ENCODE data around the gene ENO4.

ENO4 gene

DNA sequence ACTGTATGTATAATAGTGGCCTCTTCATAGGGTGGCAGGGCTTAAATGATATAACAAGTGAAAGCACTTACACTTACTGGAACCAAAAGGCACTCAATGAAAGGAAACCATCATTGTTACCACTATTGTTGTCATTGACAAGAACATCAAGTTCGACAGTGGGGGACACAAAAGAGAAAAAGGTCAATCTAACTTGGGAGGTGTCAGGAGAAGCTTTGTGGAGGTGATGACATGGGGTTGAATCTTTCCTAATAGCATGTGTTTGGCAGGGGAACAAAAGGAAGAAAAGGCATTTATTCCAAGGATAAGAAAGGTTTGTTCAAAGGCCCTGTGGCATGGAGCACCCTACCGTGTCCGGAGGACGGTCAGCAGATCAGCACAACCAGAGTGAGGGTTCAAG lies 18.2 kb upstream of the ENO4 start:
- DNase-seq = no peak

DNA sequence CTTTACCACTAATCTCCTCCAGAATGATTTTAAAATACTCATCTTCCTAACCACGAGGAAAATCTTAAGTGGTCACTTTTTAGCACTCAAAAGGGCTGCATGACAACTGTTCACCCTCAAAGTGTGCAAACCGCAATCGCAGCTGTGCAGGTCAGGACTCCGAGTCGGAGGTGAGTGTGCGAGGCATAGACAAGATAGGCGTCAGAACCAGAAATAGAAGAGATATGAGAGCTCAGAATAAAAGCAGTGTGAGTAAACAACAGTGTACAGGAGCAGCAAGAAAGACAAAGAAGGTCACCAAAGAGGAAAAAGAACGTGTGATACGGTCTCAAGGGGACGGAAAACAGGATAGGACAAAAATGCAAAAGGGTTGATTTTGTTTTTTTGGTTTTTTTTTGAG lies 17.5 kb upstream of the ENO4 start:
- no peak for DNase-seq

DNA sequence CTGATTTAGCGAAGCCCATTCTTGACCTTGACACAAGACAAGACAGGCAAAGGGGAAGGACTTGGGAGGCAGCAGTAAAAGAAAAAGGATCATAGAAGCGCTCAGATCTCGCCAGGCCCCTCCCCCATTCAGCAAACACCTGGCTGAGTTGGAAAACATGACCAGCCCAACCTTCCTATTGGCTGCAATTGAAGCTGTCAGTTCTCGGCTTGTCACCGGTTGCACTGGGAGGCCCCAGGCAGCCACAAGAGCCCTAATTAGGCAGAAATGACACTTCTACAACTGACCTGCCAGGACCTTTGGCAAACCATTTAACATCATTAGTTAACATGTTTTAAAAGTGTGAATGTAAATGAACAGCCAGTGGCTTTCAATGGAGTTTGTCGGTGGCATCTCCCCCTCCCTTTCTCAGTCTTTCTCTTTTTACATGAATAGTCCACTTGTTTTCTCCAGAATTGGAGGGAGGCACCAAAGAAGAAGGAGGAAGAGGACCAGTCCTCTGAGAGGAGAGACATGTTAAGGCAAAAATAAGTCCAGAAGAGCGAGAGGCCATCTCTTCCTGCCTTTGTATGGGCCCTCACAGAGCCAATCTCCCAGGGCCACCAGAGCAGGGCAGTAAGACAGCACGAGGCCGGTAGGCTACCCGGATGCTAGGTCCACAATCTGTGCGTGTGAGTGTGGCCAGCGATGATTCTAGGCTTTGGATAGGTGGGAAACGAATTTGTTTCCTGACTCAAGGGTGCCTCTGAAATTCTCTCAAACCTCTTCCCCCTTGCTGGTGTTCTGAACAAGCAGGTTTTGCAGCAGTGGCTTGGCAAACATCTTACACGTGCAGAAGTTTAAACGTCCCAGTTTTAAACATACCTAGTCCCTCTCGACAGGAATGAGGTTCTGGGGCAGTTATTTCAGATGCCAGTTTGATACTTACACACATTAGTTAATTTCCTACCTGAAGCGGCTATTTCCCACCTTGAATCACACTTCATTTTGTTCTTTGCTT lies 15.0 kb upstream of the ENO4 start:
- DNase-seq = no peak

DNA sequence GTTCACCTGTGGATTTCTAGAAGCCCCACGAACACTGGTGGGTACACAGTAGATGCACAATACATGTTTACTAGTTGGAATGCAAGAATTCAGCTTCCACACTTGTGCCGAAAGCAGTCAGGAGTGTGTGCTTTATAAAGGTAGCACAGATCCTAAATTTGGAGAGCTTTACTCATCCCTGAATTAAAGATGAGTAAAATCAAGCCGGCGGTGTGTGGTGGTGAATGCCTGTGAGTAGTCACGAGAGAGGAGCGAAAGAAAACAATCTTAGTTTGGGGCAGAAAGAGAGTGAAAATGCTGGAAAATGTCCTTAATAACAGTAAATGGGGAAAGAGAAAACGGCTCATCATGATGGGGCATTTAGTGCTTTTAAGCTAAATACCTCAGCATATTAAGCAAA lies 13.6 kb upstream of the ENO4 start:
- DNase-seq = no peak

DNA sequence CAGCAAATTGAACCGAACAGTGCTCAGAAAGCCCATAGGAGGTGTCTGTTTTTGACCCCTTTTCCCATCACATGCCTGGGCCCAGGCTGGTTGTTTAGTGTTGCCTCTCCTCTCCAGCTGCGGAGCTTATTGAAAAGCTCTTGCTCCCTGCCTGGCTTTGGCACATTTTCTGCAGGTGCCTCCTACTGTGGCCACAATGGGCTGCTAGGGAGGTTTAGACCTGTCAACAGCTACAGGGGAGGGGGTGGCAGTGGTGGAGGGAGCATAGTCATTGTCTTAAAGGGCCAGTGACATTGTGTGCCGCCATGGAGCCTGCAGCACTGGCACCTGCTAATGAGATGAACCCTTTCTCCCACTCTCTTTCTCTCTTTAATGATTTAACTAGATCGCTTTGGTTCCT lies 13.2 kb upstream of the ENO4 start:
- DNase-seq = no peak

DNA sequence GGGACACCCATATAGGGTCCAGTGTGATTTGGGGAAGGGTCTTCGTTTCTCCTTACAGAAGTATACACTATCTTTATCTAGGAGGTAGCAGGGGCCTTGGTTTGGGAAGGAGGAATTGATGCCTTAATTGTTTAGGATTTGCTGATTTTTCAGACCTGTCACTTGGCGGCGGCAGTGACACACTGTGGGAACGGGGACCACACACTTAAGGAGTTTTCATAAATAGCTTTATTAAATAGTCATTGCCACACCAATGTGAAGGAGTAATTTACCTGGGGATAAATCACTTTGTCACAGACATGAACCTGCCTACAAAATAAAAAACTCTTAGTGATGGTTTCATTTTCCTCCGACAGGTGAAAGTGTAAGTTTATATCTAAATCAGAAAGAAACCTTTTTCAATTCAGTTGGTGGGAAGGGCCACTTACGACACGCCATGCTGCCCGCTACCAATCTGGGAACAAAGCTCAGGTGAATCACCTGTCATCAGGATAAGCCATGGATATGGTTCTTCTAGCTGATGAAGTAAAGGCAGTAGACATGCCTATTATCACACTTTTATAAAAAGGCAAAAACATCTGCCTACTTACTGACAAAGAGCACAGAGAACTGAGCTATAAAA lies 12.3 kb upstream of the ENO4 start:
- no peak for DNase-seq

DNA sequence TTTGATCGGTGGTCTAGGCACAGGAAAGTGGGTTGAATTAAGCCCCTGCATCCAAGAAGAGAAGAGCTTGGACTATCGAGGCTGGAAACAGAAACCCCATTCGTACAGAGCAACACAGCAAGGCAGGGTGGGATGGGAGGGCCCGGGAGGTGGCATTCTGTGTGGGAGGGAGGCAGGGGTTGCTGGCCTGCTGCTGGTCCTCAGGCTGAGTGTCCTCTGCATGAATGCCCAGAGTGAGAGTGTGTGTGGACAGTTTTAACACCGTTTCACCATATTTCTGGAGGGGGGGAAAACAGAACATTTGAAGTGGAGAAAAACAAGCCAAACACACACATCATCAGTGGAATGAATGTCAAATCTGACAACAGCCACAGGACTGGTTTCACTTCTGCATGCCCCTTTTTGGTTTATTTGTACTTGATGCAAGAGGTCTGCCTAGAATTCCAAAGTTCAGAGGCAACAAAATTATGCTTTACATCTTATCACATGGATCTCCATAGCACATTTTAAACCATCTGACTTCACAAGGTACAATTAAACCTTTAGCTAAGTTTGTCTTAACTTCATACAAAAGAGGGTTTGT lies 11.1 kb upstream of the ENO4 start:
- DNase-seq = no peak

DNA sequence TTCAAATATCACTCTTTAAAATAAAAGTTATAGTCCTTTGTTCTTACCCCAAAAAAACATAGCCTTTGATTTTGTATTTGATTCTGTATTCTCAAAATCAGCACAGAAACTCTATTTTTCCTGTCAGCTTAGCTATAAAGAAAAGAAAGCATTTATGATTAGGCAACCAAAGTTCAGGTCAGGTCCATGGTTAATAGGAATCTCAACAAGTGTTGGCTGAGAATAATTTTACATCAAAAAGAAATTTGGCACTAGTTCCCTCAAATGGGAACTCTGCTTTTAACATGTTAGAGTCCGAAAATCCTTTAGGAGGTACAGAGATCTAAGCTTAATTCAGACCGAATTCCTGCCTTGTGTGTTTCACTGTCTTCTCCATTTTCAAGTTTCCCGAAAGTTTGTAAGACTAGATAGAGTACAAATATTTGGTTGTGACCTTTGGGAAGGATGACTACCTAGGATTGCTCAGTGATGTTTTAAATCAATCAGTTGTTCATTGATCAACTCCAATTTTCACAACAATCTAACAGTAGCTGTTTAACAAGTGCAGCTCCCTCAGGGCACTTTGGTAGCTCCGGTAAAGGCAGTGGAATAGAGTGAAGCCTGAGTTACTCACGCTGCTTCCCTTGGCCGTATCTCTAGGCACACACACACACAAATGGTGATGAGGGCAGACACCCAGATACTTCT lies 8.8 kb upstream of the ENO4 start:
- no peak for DNase-seq

DNA sequence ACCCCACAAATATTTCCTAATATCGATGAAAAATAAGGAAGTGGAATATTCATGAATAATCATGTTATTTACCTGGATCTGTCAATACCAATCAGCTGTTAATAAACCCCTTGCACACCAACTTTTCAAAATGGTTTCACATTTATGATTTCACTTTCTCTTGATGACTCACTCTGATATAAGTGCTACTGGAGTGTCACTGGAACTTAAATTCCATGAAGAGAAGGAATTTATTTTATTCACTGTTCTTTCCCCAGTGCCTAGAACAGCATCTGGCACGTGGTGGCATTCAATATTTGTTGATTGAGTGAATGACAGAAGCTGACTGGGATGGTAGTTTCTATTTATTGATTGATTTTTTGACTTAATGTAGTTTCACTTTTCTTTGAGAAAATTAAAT lies 3.5 kb upstream of the ENO4 start:
- peak; percentile 4 for DNase-seq

DNA sequence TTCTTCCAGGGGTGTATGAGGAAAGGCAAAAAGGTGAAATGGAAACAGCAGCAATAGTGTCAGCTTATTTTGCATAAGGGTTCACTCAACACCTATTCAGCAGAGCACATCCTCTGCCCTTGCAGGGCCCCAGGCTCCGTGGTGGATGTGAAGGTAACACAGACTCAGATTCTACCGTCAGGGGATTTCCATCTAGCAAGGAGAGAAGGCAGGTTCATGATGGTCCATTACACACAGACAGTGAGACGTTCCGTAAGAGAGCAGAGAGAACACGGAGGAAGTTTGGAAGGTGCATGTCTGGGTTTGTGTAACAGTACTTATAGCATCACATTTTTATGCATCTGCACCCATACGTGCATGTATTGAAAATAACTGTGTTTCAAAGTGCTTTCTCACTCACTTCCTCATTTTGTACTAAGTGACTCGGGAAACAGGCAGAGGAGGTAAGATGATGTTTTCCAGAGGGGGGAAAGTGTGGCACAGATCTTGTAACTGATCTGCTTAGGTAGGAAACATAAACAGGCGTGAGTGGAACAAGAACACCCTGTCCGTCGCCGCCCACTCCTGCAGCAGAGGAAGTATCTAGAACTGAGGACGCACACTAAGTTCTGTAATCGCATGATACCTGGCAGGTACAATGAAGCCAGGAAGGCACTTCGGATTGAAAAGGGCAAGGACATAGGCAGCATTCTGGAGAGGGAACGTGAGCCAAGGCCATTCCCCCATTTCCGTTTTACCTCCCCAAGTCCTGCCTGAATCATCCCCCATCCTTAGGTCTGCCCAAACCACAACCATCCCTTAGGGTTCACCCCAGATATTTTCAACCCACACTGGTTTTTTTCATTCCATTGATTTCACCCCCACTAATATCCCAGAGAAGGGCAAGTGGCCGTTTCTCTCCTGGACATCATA lies 1.0 kb upstream of the ENO4 start:
- DNase-seq = peak; percentile 38

DNA sequence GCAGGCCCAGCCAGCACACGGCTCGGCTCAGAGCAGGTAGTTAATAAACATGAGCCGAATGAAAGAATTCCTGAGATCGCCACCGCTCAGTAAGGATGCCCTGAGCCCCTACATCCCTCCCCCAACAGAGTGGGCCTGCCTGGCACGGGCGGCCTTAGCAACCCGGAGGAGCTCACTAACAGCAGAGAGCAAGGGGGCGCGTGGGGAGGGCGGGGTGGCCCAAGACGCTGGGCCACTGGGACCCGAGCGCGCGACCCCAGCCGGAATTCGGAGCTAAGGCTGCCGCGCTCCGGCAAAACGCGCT lies 403 bp upstream of the ENO4 start:
- no peak for DNase-seq

DNA sequence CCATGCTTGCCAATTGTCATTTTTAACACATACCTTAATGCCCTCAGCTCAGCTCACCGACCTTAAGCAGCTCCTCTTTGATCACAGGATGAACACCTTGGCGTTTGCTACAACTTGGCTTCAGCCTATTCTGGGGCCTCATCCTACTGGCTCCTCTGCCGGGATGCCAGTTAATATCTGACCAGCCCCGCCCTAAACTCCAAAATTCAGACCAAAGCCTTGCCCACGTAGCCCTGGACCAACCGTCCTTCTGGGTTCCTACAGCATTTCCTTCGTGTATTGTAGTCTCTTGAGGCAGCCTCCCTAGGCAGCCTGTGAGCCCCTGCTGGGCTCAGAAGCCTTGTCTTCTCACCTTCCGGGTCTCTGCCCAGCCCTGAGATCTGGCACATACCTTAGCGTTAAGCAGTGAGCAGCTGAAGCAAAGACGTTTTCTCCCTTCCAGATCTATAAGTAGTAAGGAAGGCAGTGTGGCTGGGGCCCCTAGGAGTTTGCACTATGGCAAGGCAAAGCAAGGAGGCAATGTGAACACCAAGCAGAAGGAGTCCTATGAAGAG lies 836 bp downstream of the ENO4 start:
- DNase-seq = no peak

DNA sequence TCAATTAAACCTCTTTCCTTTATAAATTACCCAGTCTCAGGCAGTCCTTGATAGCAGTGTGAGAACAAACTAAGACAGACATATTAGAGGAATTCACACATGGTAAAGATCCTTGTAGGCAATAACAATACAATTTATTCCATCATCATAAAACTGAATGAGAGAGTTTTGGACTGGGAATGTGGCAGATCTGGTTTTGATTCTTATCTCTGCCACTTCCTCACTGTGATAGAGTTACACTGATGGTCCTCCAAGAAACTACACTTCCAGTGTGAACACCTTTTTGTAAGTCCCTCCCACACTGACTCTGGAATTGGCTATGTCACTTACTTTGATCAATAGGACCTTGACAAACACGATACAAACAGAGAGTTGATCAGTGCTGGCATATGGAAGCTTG lies 2.9 kb downstream of the ENO4 start:
- DNase-seq = no peak

DNA sequence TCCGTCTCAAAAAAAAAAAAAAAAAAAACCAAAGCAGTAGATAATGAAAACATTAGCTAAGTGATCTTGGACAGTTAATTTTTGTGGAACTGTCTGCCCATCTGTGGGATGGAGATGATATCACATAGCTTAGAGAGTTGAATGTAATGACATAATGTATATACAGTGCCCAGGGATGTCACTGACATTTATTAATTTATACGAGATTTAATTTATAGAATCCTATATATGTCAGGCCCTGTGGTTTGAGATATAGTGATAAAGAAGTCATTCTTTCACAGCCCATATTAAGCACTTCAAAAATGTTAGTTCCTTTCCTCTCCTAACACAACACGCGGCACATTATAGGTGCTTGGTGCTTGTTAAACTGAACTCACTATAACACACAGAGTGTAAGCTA lies 4.0 kb downstream of the ENO4 start:
- DNase-seq = no peak

DNA sequence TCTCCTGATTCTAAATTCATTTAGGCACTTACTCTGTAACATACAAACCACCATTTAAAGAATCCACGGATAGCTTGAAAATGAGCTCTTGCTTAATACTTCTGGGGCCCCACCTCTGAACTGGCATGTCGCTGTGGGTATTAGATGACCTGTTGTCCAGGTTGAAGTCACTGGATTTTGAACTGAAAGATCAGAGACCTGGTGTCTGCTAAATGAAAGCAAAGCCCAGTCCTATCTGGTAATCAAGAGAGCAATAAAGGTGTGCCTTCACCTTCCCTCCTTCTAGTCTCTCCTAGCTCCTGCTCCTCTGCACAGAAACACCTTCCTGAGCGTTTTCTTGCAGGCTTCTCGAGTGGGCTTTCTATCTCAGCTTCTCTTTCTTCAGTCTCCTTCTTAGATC lies 4.4 kb downstream of the ENO4 start:
- no peak for DNase-seq

DNA sequence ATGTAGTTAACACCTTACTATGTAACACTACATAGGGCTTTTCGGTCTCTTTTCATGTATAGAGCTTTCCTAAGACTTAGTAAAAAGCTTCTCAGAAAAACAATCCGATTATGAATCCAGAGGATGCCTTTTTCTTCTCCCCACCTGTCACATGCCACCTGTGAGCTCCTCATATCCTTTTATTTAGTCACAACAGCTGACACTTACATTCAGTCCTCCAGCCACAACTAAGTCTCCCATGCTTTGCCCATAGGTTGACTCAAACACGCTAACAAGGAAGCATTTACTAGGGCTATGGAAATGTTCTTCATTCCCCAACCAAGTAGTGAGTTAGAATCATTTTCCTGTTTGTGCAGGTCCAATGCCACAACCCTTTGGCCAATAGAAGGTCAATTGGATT lies 7.9 kb downstream of the ENO4 start:
- DNase-seq = no peak

DNA sequence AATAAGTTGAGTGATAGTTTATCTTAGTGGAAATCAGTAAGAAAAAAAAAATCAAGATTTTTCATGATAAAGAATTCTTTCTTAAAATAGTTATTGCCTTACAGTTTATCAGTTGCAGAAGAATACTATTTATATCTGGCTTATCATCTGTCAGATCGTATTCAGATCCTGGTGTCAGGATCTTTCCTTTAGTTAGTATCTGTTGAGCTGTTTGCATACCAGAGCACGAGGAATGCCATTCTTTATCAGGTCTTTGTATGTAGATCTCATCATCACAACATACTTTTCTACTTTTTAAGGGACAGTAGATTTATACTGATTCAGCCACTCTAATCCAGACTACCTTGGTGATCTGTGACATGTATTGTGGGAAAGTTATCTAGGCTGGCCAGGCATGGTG lies 12.5 kb downstream of the ENO4 start:
- DNase-seq = no peak

DNA sequence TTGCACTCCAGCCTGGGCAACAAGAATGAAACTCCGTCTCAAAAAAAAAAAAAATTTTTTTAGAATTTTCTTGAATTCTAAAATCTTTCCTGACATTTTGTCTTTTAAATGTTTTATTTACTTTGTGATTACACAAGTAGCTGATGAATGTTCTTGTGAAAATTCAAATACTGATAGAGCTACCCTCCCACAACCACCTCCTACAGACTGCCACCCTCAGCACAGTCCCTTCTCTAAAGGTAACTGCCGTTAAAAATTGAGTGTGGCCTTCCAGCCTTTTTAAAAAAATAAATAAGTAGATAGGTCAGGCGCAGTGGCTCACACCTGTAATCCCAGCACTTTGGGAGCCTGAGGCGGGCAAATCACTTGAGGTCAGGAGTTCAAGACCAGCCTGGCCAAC lies 15.1 kb downstream of the ENO4 start:
- DNase-seq = no peak

DNA sequence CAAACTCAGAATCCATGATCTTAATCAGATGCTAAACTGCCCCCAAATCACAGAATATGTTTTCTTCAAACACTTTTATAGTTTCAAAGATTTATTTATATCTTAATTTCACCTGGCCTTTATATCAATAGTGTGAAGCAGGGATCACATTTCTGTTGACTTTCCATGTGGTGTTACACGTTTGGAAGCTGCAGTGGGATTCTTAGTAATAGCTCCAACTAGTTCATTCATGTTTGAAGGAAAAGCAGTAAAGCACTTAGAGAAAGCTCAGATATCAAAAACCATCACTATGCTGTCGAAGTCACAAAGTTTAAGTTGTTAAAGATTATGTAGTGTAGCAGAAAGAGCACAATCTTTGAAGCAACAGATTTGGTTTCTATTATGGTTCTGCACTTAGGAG lies 16.8 kb downstream of the ENO4 start:
- no peak for DNase-seq

DNA sequence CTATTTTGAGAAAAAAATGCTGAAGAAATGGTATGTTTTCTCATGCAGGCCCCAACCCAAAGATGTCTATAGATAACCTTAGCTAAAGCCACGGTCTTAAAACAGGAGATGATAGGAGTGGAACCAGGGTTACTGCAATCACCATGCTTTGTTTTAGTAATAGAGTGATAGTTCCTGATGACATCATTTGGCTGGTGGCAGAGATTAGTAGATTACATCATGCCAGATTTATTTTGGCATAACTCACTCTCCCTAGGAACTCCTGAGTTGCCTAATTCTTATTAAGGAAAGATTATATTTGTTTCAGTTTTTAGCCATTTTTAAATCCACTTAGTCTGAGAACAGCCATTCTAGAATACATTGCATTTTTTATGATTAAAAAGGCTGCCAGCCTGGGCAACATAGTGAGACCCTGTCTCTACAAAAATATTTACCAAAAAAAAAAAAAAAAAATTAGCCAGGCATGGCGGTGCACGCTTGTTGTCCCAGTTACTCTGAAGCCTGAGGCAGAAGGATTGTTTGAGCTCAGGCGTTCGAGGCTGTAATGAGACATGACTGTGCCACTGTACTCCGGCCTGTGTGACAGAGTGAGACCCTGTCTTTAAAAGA lies 17.8 kb downstream of the ENO4 start:
- peak; percentile 26 for DNase-seq

DNA sequence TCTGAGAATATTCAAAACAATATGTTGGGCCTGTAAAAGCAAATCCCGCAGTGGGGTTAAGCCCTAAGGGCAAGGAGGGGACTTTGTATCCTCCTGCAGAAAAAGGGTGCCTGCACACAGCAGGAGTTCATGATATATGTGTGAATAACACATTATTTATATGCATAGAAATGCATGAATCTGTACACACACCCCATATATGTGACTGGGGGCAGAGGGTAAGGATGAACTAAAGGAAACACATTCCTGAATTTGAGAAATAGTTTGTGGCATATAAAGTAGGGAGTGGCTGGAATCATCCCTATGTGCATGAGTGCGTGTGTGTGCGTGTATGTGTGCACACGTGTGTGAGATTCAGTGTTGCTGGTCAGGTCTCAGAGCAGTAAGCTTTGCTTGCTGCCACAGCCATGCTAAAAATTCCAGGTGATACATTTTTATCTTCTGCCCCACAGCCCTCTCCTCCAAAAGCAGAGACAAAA lies 18.9 kb downstream of the ENO4 start:
- no peak for DNase-seq

DNA sequence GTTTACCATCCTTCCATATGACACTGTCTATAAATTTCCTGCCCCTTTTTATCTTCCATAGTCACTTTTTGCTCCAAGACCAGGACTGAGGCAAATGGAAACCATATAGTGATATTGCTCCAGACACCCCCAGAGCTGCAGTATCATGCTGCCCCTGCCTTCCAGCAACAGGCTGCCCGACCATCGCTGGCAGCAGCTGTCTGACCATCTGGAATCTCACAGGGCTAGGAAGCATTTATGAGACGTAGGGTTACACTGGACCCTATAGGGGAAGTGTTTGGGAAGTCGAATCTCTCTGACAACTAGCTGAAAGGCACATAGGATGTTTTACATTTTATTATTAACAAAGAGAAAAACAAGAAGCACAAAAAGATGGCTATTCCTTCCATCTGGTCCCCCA lies 19.4 kb downstream of the ENO4 start:
- no peak for DNase-seq
